OCI-LY3 (cell line): Measurements from ENCODE around the gene NFIA.
"Not testable (repeated sequence)": the region's sequence is repeated elsewhere in the genome, so short reads cannot be mapped to it uniquely, and the experiment has no call there.

Experiments used
- CTCF ChIP-seq: fragments of 200-600, 300-600 bp; sonication (generic); IDR thresholded peaks from 2 replicates; pipeline ENCODE4 v1.5.1; 2014; ENCODE audit warnings: antibody characterized with exemption, low read length, low read depth
- EZH2phosphoT487 ChIP-seq: fragments of 200-600 bp; shearing (Covaris generic); IDR thresholded peaks from 2 replicates; pipeline ENCODE4 v1.6.1; 2018; ENCODE audit warnings: antibody characterized with exemption, mixed run types, low read depth

GRCh38 chr1:61467836-61468235, 385.5 kb downstream of the NFIA start:
- TF ChIP-seq CTCF, EZH2phosphoT487: not testable (repeated sequence)
